GM18861 (cell line): ENCODE data around the gene MEIOC.
"Not testable (repeated sequence)": the region's sequence is repeated elsewhere in the genome, so short reads cannot be mapped to it uniquely, and the experiment has no call there.

Experiments
- ATAC-seq: cut with Tn5 transposase; IDR thresholded peaks from one replicate; pipeline ENCODE4 v1.9.1; 2021; ENCODE audit not compliant: unreplicated experiment

MEIOC gene

DNA sequence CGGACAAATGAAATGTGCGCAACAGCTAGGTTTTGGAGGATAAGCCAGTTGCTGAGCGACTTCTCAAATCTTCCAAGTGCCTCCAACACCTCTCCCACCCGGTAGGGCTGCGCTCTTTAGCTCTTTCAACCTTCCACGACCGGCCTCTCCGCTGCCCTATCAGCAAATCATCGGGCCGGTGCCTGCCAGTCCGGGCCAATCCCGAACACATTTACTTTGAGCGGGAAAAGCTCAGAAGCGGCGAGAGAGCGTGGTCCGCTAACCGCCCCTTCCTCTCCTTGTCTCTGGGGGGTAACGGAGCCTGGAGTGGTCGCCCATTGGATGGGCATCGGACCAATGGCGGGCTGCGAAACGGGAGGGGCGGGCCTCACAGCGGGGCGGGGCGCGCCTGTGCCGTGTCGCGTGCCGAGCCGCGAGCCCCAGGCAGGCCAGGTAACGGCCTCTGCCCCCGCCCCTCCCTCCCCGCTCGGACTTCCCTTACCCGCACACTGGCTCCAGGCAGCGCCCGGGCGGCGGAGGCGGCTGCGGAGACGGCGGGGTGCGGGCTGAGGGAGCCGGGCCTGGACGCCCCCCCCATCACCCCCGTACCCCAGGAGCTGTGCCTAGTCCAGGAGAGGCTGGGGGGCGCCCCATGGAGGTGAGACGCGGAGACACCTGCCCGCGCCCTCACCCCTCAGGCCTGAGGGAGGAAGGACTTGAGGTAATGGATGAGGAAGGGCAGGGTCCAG is at the start of gene MEIOC:
Gene MEIOC (plus strand): TSS at position 486 of the 728 bp plus-strand sequence. CDS start 146 bp downstream, at position 632.
- ATAC-seq: no peak

- ATAC-seq: no peak
These were observed 49.6 kb upstream of the MEIOC start for GRCh38 chr17:44606658-44607057.

- no peak for ATAC-seq
These were observed 48.2 kb upstream of the MEIOC start for GRCh38 chr17:44607836-44608690.

- no peak for ATAC-seq
These were observed 47.4 kb upstream of the MEIOC start for GRCh38 chr17:44608727-44609435.

- no peak for ATAC-seq
These were observed 45.9 kb upstream of the MEIOC start for GRCh38 chr17:44610331-44610730.

- ATAC-seq: no peak
These were observed 45.4 kb upstream of the MEIOC start for GRCh38 chr17:44610871-44611270.

- ATAC-seq: no peak
These were observed 41.4 kb upstream of the MEIOC start for GRCh38 chr17:44614862-44615261.

DNA sequence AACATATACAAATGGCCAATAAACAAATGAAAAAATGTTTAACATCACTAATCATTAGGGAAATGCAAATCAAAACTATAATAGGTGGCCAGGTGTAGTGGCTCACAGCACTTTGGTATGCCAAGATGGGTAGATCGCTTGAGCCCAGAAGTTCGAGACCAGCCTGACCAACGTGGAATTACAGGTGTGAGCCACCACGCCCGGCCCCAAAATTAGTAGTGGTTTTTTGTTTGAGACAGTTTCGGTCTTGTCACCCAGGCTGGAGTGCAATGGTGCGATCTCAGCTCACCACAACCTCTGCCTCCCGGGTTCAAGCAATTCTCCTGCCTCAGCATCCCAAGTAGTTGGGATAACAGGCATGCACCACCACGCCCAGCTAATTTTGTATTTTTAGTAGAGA is 37.6 kb upstream of the MEIOC start:
- not testable (repeated sequence) for ATAC-seq

- no peak for ATAC-seq
These were observed 33.1 kb upstream of the MEIOC start for GRCh38 chr17:44623070-44623725.

GRCh38 chr17:44627513-44628242 is 28.6 kb upstream of the MEIOC start:
- no peak for ATAC-seq

DNA sequence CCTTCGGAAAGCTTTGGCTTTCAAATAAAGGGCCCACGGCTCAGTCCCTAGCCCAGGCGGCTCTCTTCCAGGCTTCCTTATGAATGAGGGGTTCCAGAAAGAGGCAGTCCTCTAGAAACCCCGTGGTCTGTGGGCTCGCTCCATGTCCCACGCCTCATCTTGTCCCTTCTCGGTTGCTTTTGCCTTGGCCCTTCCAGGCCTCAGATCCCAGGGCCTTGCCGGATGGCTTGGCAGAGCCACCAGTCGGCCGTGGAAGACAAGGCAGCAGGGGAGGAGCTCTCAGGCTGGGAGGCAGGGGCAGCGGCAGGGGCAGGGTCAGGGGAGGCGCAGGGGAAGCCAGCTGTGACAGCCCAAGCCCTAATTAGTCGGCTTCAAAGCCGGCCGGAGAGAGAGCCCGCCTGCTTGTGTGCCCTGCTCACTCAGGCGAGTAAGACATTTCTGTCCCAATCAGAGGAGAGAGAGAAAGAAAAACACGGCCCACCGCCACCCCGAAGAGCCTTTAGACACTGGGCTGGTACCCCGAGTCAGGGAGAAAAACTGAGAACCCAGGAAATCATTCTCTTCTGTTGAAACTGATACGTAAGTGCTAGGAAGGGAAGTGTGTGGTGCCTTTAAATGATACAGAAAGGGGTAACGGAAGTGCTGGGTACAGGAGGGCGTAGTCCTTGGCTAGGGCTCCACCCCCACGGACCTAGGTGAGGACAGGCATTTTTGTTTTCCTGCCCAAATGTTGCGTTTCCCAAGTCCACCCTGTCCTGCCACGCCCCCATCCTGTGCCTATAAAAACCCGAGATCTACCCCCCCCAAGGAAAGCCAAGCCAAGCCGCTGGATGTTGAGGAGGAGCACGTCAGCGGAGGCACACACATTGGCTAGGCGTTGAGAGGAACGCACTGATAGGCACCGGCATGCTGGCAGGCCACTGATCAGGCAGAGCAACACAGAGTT is 27.8 kb upstream of the MEIOC start:
- ATAC-seq: no peak

DNA sequence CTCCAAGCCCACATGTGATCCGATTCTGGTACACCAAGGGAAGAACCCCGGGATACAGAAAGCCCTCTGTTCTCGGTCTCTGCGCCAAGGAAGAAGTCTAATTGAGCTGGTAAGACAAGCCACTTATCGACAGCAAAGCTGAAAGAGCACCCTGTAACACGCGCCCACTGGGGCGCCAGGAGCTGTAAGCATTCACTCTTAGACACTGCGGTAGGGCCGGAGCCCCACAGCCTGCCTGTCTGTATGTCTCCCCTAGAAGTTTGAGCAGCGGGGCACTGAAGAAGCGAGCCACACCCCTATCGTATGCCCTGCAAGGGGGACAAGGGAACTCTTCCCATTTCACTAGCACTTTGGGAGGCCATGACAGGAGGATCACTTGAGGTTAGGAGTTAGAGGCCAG is 27.0 kb upstream of the MEIOC start:
- no peak for ATAC-seq

DNA sequence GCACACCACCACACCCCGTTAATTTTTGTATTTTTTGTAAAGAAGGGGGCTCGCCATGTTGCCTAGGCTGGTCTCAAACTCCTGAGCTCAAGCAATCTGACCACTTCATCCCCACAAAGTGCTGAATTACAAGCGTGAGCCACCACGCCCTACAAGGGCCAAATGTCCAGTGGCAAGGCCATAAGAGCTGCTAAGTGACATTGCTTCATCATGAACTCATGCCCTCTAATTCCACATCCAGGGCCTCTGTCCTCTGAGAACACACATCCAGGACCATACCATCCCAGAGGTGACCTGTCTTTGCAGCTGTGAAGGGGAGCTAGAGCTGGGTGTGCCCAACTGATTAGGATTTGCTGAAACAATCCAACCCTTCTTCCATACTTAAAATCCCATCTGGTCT is 25.6 kb upstream of the MEIOC start:
- ATAC-seq: no peak

- no peak for ATAC-seq
These were observed 22.3 kb upstream of the MEIOC start for GRCh38 chr17:44633998-44634397.

DNA sequence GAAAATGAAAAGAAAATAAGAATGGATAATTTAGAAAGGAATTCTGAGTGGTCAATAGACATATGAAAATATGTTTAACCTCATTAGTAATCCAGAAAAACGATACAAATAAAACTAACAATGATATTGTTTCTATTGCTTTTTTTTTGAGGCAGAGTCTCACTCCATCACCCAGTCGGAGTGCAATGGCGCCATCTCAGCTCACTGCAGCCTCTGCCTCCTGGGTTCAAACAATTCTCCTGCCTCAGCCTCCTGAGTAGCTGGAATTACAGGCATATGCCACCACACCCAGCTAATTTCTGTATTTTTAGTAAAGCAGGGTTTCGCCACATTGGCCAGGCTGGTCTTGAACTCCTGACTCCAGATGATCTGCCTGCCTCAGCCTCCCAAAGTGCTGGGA is 21.9 kb upstream of the MEIOC start:
- not testable (repeated sequence) for ATAC-seq

- no peak for ATAC-seq
These were observed 19.7 kb upstream of the MEIOC start for GRCh38 chr17:44636562-44636961.

GRCh38 chr17:44637066-44637465 is 19.2 kb upstream of the MEIOC start:
- ATAC-seq: no peak

- no peak for ATAC-seq
These were observed 13.4 kb upstream of the MEIOC start for GRCh38 chr17:44642834-44643233.

- no peak for ATAC-seq
These were observed 10.9 kb upstream of the MEIOC start for GRCh38 chr17:44645341-44645740.
